Stomach (tissue), 9 donors: ENCODE measurements around the gene SLC3A2. TPM values are rescaled to one million over a fixed set of nuclear protein-coding genes. Genes with fewer than 3 reads are reported as not detected.

ENCODE experiments used
- DNase-seq, 2 donors: peaks; one replicate each; pipeline versions ENCODE4 v3.0.0 to v3.0.0-alpha.2; 2013 to 2019
- H3K27ac ChIP-seq, 5 donors: fragments of 200-600 bp in 4 of 5; sonication (generic) in 4 of 5; one replicate each; pipeline ENCODE4 v1.5.1; 2013 to 2019; ENCODE audit warnings: mild to moderate bottlenecking in 1 of 5, moderate library complexity in 1 of 5
- H3K27me3 ChIP-seq, 3 donors: fragments of 200-600 bp; sonication (generic); one replicate each; pipeline ENCODE4 v1.5.1; 2017 to 2019; ENCODE audit warnings: mixed run types in 1 of 3
- H3K36me3 ChIP-seq, 4 donors: fragments of 200-600 bp; sonication (generic); 1 replicate in 3 of 4; 2 replicates in 1 of 4; pipeline ENCODE4 v1.5.1; 2016 to 2019
- H3K4me1 ChIP-seq, 4 donors: fragments of 200-600 bp; sonication (generic); one replicate each; pipeline ENCODE4 v1.5.1; 2016 to 2019
- H3K4me3 ChIP-seq, 4 donors: fragments of 200-600 bp; sonication (generic) in 3 of 4; one replicate each; pipeline ENCODE4 v1.5.1; 2016 to 2019; ENCODE audit warnings: mild to moderate bottlenecking in 1 of 4
- H3K9me3 ChIP-seq, 4 donors: fragments of 200-600 bp; sonication (generic); one replicate each; pipeline ENCODE4 v1.5.1; 2016 to 2019
- EP300 ChIP-seq: sonication (generic); formaldehyde crosslinking; IDR thresholded peaks from one replicate; pipeline ENCODE4 v1.6.1; 2017; ENCODE audit warnings: antibody characterized with exemption
- POLR2A ChIP-seq, 4 donors: fragments of 450-650 bp; IDR thresholded peaks; one replicate each; pipeline ENCODE4 v1.6.1; 2016; ENCODE audit warnings: antibody characterized with exemption in 4 of 4, control low read depth in 2 of 4, mild to moderate bottlenecking in 1 of 4, moderate library complexity in 1 of 4
- POLR2AphosphoS5 ChIP-seq, 3 donors: sonication (generic); formaldehyde crosslinking; IDR thresholded peaks; one replicate each; pipeline ENCODE4 v1.6.1; 2016; ENCODE audit warnings: antibody characterized with exemption in 3 of 3
- WGBS, 5 donors: extraction: QIAGEN DNeasy Blood & Tissue Kit in 3 of 5; methylation state at CpG; one replicate each; pipeline versions ENCODE4 v1.1.5 to v1.1.7; 2013 to 2018; 5-methylcytosine and 5-hydroxymethylcytosine counted together
- intact Hi-C: fragments of 100-400 bp; cut with DNase I; formaldehyde crosslinking; loops from one replicate; pipeline ENCODE4 v1.15.1; 2023; ENCODE audit warnings: low total_unique reads
- polyA plus RNA-seq, 3 donors: library from polyadenylated mRNA; stranded (reverse); fragments of 200-250 nt; gene quantifications; one replicate each; pipeline ENCODE4 v1.2.3, GENCODE V29; 2013
- total RNA-seq, 5 donors: library from RNA; depleted of rRNA; stranded (reverse); fragments of >200 nt; gene quantifications; one replicate each; pipeline versions ENCODE4 v1.1.0 to v1.2.3, GENCODE V29; 2014 to 2016
- TF ChIP-seq, protein P1 (sequence below), 7 experiments: fragments of 450-650 bp in 4 of 7; fragments of 200-600 bp in 3 of 7; sonication (generic) in 3 of 7; IDR thresholded peaks; one replicate each; pipeline ENCODE4 v1.5.1; 2016 to 2019; ENCODE audit warnings: antibody characterized with exemption in 7 of 7, control low read depth in 2 of 7, mild to moderate bottlenecking in 1 of 7
- donor health status: healthy with polysubstance abuse.
- donor health status: Bipolar disorder and iron deficiency.
- donor health status: healthy.

The SLC3A2 gene
- total and polyA plus RNA-seq, 8 donors: 36.0 to 255 (median 127) TPM

DNA sequence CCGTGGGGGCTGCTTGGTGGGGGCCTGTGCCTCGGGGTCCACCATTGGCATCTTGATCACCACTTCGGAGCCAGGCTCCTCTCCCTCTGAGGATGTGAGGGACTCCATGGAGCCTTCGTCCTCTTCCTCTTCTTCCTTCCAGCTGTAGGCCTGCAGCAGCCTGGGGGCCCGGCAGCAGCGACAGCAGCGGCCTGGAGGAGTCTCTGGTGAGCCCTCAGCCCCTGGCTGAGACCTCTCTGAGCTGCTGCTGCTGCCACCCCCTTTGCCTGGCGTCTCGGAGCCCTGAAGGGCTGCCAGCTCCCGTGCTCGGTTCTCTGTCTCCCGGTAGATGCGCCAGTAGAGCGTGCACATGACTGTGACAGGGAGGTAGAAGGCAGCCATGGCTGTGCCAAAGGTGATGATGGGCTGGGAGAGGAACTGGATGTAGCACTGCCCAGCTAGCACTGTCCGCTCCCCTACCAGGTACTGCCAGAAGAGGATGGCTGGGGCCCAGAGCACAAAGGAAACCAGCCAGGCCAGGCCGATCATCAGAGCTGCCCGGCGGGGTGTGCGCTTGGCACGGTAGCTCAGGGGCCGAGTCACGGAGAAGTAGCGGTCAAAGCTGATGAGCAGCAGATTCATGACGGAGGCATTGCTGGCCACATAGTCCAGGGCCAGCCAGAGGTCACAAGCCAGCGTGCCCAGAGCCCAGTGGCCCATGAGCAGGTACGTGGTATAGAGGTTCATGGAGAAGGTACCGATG is 29.6 kb downstream of the SLC3A2 start:
- H3K27ac ChIP-seq: no peak overlapping the region
- no peaks in the 10 kb centered on the region for H3K27me3 ChIP-seq
- peaks cover 18 to 29% (median 28%) of the 10 kb centered on the region in 4 donors for H3K4me1 ChIP-seq
- H3K4me3 ChIP-seq: no peak overlapping the region
- DNase-seq: no peak
- 91 to 97% (median 94%) methylated on average over 21 to 27 of the region's 27 CpGs for whole genome bisulfite sequencing, 5 donors
- intact Hi-C loops: no loop called here
- TF ChIP-seq, protein P1, sequence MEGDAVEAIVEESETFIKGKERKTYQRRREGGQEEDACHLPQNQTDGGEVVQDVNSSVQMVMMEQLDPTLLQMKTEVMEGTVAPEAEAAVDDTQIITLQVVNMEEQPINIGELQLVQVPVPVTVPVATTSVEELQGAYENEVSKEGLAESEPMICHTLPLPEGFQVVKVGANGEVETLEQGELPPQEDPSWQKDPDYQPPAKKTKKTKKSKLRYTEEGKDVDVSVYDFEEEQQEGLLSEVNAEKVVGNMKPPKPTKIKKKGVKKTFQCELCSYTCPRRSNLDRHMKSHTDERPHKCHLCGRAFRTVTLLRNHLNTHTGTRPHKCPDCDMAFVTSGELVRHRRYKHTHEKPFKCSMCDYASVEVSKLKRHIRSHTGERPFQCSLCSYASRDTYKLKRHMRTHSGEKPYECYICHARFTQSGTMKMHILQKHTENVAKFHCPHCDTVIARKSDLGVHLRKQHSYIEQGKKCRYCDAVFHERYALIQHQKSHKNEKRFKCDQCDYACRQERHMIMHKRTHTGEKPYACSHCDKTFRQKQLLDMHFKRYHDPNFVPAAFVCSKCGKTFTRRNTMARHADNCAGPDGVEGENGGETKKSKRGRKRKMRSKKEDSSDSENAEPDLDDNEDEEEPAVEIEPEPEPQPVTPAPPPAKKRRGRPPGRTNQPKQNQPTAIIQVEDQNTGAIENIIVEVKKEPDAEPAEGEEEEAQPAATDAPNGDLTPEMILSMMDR (IDR thresholded peaks at IDR 0.05): no peak
- no peaks in the 10 kb centered on the region for H3K9me3 ChIP-seq
- H3K36me3 ChIP-seq: no peaks in the 10 kb centered on the region

DNA sequence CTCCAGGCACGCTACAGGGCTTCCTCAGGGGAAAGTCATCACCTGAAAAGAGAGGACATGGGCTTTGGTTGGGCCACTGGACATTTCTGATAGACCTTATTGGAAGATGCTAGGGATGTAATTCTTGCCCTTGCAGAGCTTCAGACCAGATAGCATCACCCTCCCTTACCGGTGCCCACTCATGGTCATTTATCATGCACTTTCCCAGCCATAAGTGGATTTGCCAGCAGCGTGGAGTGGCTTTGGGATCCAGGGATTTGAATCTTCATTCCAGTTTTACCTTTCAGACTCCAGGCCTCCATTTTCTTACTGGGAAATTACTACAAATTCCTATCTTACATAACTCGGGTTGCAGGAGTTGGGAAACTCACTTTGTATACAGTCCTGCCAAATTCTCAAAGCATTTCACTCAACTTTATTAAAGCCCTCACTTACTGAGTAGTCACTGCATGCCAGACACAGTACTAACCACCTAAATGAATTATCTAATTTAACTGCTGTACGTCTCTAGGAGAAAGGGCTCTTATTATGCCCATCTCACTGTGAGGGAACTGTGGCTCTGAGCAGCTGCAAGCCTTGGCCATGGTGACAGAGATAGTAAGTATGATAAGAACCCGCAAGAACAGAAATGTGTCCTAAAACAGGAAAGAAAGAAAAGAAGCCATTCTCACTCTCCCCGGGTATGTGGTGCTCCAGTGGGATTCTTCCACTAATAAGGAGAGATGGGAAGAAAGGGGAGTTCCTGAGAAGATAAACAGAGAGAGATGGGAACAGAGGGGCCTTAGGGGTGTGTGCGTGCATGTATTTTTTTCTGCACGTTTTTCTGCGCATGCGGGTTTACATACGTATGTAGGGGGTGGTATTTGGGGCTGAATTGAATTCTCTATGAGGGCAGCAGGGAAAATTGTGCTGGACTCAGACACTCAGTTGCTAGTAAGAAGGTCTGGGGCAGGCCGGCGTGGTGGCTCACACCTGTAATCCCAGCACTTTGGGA is 30.7 kb downstream of the SLC3A2 start:
- intact Hi-C loops: no loop called here
- 84 to 89% (median 85%) methylated on average over 14 of the region's 14 CpGs for WGBS, 5 donors
- Histone ChIP-seq H3K4me3 (no peak overlapping the region), H3K27ac (no peak overlapping the region), H3K27me3 (no peaks in the 10 kb centered on the region), H3K4me1 (peaks cover 14 to 20% (median 18%) of the 10 kb centered on the region in 4 donors), H3K36me3 (no peaks in the 10 kb centered on the region), H3K9me3 (no peaks in the 10 kb centered on the region)
- no peak for DNase-seq
- no peak for TF ChIP-seq EP300
- TF ChIP-seq POLR2A (IDR thresholded peaks at IDR 0.05): no peak

DNA sequence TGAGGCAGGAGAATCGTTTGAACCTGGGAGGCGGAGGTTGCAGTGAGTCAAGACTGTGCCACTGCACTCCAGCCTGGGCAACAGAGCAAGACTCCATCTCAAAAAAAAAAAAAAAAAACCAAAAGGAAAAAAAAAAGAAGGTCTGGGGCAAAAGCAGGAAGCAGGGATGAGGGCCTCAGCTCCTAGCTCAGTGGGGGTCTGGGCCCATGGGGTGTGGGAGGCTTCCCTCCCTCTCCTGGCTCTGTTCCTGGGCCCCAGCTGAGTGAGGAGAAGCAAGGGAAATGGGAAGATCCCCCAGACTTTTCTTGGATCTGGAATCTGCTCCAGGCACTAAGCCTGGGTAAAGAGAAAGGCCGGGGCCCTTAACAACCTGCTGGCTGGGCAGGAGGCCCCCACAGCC is 31.6 kb downstream of the SLC3A2 start:
- TF ChIP-seq, protein P1 (IDR thresholded peaks at IDR 0.05): no peak
- no peak for TF ChIP-seq POLR2A (IDR thresholded peaks at IDR 0.05)
- TF ChIP-seq EP300: no peak
- TF ChIP-seq POLR2AphosphoS5 (IDR thresholded peaks at IDR 0.05): no peak
- Histone ChIP-seq H3K4me3 (no peak overlapping the region), H3K27ac (no peak overlapping the region), H3K27me3 (no peaks in the 10 kb centered on the region), H3K36me3 (no peaks in the 10 kb centered on the region), H3K9me3 (no peaks in the 10 kb centered on the region), H3K4me1 (peaks cover 14 to 20% (median 18%) of the 10 kb centered on the region in 4 donors)
- DNase-seq: no peak
- intact Hi-C loops: no loop called here
- 92 to 97% (median 94%) methylated on average over 3 of the region's 3 CpGs for WGBS, 5 donors

DNA sequence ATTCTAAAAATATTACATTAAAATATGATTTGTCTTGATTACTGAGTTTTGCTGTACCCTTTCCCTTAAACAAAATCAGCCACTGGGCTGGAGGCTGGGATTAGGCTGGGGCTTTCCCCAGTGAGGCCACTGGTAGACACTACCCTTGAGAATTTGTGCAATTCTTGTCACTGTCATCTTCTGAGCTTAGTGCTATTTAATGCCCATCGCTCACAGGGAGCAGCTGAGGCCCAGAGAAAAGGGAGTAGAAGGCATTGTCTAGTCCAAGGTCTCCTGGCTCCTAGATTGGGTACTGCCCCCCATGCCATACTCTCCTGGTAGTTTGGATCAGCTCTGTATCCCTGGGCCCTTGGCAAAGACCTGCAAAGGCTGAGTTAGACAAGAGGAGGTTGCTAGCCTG is 33.7 kb downstream of the SLC3A2 start:
- Histone ChIP-seq H3K9me3 (no peaks in the 10 kb centered on the region), H3K4me3 (no peak overlapping the region), H3K36me3 (no peaks in the 10 kb centered on the region), H3K27ac (no peak overlapping the region), H3K4me1 (peaks cover 5 to 6% (median 5%) of the 10 kb centered on the region in 4 donors), H3K27me3 (no peaks in the 10 kb centered on the region)
- WGBS, 5 donors: 79 to 100% (median 91%) methylated on average over 1 of the region's 1 CpG
- no peak for TF ChIP-seq POLR2AphosphoS5 (IDR thresholded peaks at IDR 0.05)
- no peak for TF ChIP-seq POLR2A (IDR thresholded peaks at IDR 0.05)
- TF ChIP-seq EP300: no peak
- TF ChIP-seq, protein P1 (IDR thresholded peaks at IDR 0.05): no peak
- intact Hi-C loops: no loop called here
- no peak for DNase-seq
